AG09309 (cell line): ENCODE data around the gene CAPN14.

Experiments
- DNase-seq: peaks from one replicate; pipeline ENCODE4 v3.0.0-alpha.2; 2010; ENCODE audit warnings: low read depth
- H3K4me3 ChIP-seq: 2 replicates; pipeline ENCODE4 v1.5.1; 2011; ENCODE audit warnings: mild to moderate bottlenecking, low read depth, low read length, moderate library complexity; ENCODE audit not compliant: control insufficient read depth
- CTCF ChIP-seq: IDR thresholded peaks from 2 replicates; pipeline ENCODE4 v1.5.1; 2011; ENCODE audit warnings: mild to moderate bottlenecking, low read depth, low read length, inconsistent platforms; ENCODE audit not compliant: insufficient read depth, control insufficient read depth; ENCODE audit errors: missing control alignments

The CAPN14 gene

GRCh38 chr2:31207790-31208189 lies 9.5 kb downstream of the CAPN14 start:
- no peak overlapping the region for H3K4me3 ChIP-seq
- no peak for DNase-seq
- TF ChIP-seq CTCF = no peak

- no peak overlapping the region for H3K4me3 ChIP-seq
- no peak for DNase-seq
- TF ChIP-seq CTCF = no peak
Observed at GRCh38 chr2:31205613-31206012, 11.7 kb downstream of the CAPN14 start.

- no peak for TF ChIP-seq CTCF
- H3K4me3 ChIP-seq = no peak overlapping the region
- DNase-seq = no peak
Observed at GRCh38 chr2:31205186-31205585, 12.1 kb downstream of the CAPN14 start.

GRCh38 chr2:31204783-31205182 lies 12.5 kb downstream of the CAPN14 start:
- no peak for DNase-seq
- no peak for TF ChIP-seq CTCF
- H3K4me3 ChIP-seq = no peak overlapping the region

GRCh38 chr2:31203916-31204315 lies 13.4 kb downstream of the CAPN14 start:
- no peak for DNase-seq
- TF ChIP-seq CTCF = no peak
- no peak overlapping the region for H3K4me3 ChIP-seq

- no peak for TF ChIP-seq CTCF
- no peak overlapping the region for H3K4me3 ChIP-seq
- no peak for DNase-seq
Observed at GRCh38 chr2:31202833-31203232, 14.5 kb downstream of the CAPN14 start.

DNA sequence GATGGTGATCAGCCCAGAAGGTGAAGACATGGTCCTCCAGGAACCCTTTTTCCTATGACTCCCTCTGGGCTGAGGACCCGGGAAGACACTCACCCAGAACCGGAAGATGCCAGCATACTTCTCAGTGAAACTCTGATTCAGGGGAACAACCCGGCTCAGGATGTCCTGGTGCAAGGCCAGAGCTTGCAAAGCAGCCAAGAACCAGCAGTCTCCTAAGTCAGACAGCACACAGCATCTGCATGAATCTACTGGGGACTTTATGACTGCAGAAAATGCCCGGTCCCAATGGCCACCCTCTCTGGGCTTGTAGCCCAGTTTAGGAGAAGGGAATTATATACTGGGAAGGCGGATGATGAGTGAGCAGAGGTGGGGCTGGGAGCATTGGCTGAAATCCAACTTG lies 15.3 kb downstream of the CAPN14 start:
- TF ChIP-seq CTCF = no peak

More for the DNA sequence above, 15.3 kb downstream of the CAPN14 start:
- H3K4me3 ChIP-seq = no peak overlapping the region
- no peak for DNase-seq
